K562 (cell line): ENCODE data around the gene TPSG1.

ENCODE experiments used
- BRD4 ChIP-seq: fragments of 200-600 bp; sonication (generic); IDR thresholded peaks from 2 replicates; pipeline ENCODE4 v1.6.1; 2017; ENCODE audit warnings: inconsistent platforms
- CEBPB ChIP-seq: fragments of 450-650 bp; IDR thresholded peaks from 2 replicates; pipeline ENCODE4 v1.6.1; 2016; ENCODE audit warnings: missing genetic modification characterization, missing compliant biosample characterization
- CTCF ChIP-seq, 3 experiments: IDR thresholded peaks in 2 of 3; conservative IDR thresholded peaks in 1 of 3; 2 replicates each; pipeline ENCODE4 v1.5.1; 2011 to 2012; ENCODE audit warnings: low read length in 3 of 3, mild to moderate bottlenecking in 3 of 3, control low read depth in 2 of 3, improper control_type of control experiment in 1 of 3, inconsistent platforms in 1 of 3, low read depth in 1 of 3, mixed read lengths in 1 of 3, moderate library complexity in 1 of 3; ENCODE audit not compliant: insufficient read depth in 2 of 3
- E2F1 ChIP-seq: sonication (generic); formaldehyde crosslinking; IDR thresholded peaks from 2 replicates; pipeline ENCODE4 v1.8.1; 2023; ENCODE audit warnings: mild to moderate bottlenecking, missing genetic modification reagents, moderate library complexity
- E2F4 ChIP-seq: sonication (generic); formaldehyde crosslinking; IDR thresholded peaks from 2 replicates; pipeline ENCODE4 v1.8.0; 2022; ENCODE audit warnings: mild to moderate bottlenecking, low read depth, missing genetic modification reagents
- EZH2 ChIP-seq: IDR thresholded peaks from 2 replicates; pipeline ENCODE4 v1.6.1; 2012; ENCODE audit warnings: low read depth, mild to moderate bottlenecking, inconsistent platforms, low read length, borderline replicate concordance
- GABPB1 ChIP-seq: sonication (generic); formaldehyde crosslinking; IDR thresholded peaks from 2 replicates; pipeline ENCODE4 v1.8.0; 2022; ENCODE audit warnings: mild to moderate bottlenecking, missing genetic modification reagents
- MAFK ChIP-seq: IDR thresholded peaks from 2 replicates; pipeline ENCODE4 v1.6.1; 2011; ENCODE audit warnings: low read length, improper control_type of control experiment
- MEF2D ChIP-seq: conservative IDR thresholded peaks from 2 replicates; pipeline ENCODE4 v1.6.1; 2016; ENCODE audit warnings: low read depth, missing genetic modification characterization, missing compliant biosample characterization
- NFE2L1 ChIP-seq: fragments of 450-650 bp; IDR thresholded peaks from 2 replicates; pipeline ENCODE4 v1.6.1; 2016; ENCODE audit warnings: missing genetic modification characterization, low read depth, mild to moderate bottlenecking, missing compliant biosample characterization, moderate library complexity, borderline replicate concordance
- REST ChIP-seq, 2 experiments: fragments of 450-650 bp; formaldehyde crosslinking in 1 of 2; IDR thresholded peaks; 2 replicates each; pipeline versions ENCODE4 v1.4.0 to v1.6.1; 2014 to 2020; ENCODE audit warnings: mild to moderate bottlenecking in 2 of 2, borderline replicate concordance in 1 of 2, low read depth in 1 of 2
- RFX1 ChIP-seq: fragments of 450-650 bp; IDR thresholded peaks from 2 replicates; pipeline ENCODE4 v1.6.1; 2016; ENCODE audit warnings: mild to moderate bottlenecking, moderate library complexity
- ZBTB26 ChIP-seq: fragments of 450-650 bp; formaldehyde crosslinking; IDR thresholded peaks from 2 replicates; pipeline ENCODE4 v1.4.0; 2022; ENCODE audit warnings: missing genetic modification characterization

- TF ChIP-seq ZBTB26 (CRISPR knock-in tag) (no peak), MAFK (no peak), CTCF (IDR thresholded peaks at IDR 0.05 in 2 of 3, conservative IDR thresholded peaks at IDR 0.05 in 1 of 3; ENCODE audit: insufficient read depth in 2 of 3, low read depth in 1 of 3, low read length in 3 of 3) (no peak), BRD4 (no peak), E2F1 (CRISPR knock-in tag) (no peak), CEBPB (tag) (no peak), E2F4 (no peak), NFE2L1 (tag) (no peak), EZH2 (peak; percentile 77; the same call in 1 of the 2 replicates), RFX1 (no peak), GABPB1 (CRISPR knock-in tag) (no peak), REST (IDR thresholded peaks at IDR 0.05; ENCODE audit: borderline replicate concordance) (no peak), REST (CRISPR knock-in tag; IDR thresholded peaks at IDR 0.05; ENCODE audit: low read depth) (no peak), MEF2D (no peak)
These were observed 8.2 kb downstream of the TPSG1 start for GRCh38 chr16:1216681-1217400.
